Measurements from ENCODE around the gene HCRTR1.

DNA sequence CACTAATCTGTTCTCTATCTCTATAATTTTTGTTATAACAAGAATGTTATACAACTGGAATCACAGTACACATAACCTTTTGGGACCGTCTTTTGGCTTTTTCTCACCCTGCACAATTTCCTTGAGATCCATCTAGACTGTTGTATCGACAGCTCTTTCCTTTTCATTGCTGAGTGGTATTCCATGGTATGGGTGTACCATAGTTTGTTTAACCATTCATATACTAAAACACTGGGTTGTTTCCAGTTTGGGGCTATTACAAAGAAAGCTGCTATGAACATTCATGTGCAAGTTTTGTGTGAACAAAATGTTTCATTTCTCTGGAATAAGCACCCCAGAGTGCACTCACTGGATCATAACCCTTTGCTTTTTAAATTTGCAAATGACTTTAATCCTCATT is 15.4 kb upstream of the HCRTR1 start:
- TF ChIP-seq GATA1 (IDR thresholded peaks at IDR 0.05; ENCODE audit: low read depth, low read length) (no peak), POLR2A (IDR thresholded peaks at IDR 0.05; ENCODE audit: low read length) (no peak)

Measured in erythroblast (primary cell).